Mononuclear cell (primary cell): Measurements from ENCODE around the gene PARP8. TPM values are rescaled to one million over a fixed set of nuclear protein-coding genes. Genes with fewer than 3 reads are reported as not detected.
"Not testable (repeated sequence)": the region's sequence is repeated elsewhere in the genome, so short reads cannot be mapped to it uniquely, and the experiment has no call there.

ENCODE experiments used
- H3K27me3 ChIP-seq: 2 replicates; pipeline ENCODE4 v1.6.0; 2011; ENCODE audit warnings: low read length, control low read depth; ENCODE audit not compliant: insufficient read depth
- H3K4me1 ChIP-seq: 2 replicates; pipeline ENCODE4 v1.5.1; 2011; ENCODE audit warnings: mild to moderate bottlenecking, low read length, control low read depth; ENCODE audit not compliant: insufficient read depth
- H3K4me3 ChIP-seq: 2 replicates; pipeline ENCODE4 v1.5.1; 2011; ENCODE audit warnings: mild to moderate bottlenecking, low read length, moderate library complexity
- H3K9me3 ChIP-seq: 2 replicates; pipeline ENCODE4 v1.5.1; 2011; ENCODE audit warnings: low read depth, mild to moderate bottlenecking, control low read depth, low read length
- total RNA-seq: library from RNA; depleted of rRNA; stranded (reverse); fragments of >200 nt; gene quantifications from one replicate; pipeline ENCODE4 v1.2.3, GENCODE V29; 2012

The PARP8 gene
- total RNA-seq, 1 donor, result 201 TPM

DNA sequence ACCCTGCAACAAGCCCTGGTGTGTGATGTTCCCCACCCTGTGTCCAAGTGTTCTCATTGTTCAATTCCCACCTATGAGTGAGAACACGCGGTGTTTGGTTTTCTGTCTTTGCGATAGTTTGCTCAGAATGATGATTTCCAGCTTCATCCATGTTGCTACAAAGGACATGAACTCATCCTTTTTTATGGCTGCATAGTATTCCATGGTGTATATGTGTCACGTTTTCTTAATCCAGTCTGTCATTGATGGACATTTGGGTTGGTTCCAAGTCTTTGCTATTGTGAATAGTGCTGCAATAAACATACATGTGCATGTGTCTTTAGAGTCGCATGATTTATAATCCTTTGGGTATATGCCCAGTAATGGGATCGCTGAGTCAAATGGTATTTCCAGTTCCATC, 145.3 kb downstream of the PARP8 start:
- H3K9me3 ChIP-seq, H3K27me3 ChIP-seq, H3K4me1 ChIP-seq, H3K4me3 ChIP-seq: not testable (repeated sequence)

DNA sequence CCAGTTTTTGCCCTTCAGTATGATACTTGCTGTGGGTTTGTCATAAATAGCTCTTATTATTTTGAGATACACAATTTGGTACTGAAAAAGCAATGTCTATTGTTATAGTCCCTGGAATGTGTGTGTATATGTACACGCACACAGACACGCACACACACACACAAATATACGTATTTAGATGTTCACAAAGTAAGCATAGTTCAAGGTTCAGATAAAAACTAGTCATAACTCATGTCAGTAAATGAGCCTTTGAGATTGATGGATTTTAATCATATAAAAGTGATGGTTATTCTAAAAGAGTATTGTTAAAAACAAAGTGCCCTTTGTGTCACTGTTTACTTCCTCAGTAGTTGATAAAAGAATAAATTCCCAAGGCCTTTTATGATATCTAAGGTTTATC, 147.3 kb downstream of the PARP8 start:
- Histone ChIP-seq H3K4me1 (no peaks in the 10 kb centered on the region), H3K4me3 (no peak overlapping the region), H3K27me3 (no peaks in the 10 kb centered on the region), H3K9me3 (no peaks in the 10 kb centered on the region)

DNA sequence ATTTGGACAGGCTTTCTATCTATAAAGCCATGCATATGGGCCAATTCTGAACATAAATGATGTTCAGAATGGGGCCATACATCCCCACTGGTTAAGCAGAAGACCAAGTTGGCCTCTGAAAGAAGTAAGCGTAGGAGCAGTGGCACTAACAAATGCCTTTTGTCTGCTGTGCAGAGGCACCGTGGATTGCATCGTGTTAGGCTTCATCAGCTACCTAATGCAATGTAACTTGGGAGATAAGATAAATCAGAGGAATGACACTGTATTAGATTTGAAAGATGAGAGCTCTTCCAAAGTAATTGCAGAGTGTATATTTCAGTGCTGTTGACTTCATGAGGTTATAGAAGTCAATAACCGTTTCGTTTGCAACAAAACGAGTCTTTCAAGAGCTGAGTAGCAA, 148.1 kb downstream of the PARP8 start:
- Histone ChIP-seq H3K4me3 (no peak overlapping the region), H3K4me1 (no peaks in the 10 kb centered on the region), H3K27me3 (no peaks in the 10 kb centered on the region), H3K9me3 (no peaks in the 10 kb centered on the region)

DNA sequence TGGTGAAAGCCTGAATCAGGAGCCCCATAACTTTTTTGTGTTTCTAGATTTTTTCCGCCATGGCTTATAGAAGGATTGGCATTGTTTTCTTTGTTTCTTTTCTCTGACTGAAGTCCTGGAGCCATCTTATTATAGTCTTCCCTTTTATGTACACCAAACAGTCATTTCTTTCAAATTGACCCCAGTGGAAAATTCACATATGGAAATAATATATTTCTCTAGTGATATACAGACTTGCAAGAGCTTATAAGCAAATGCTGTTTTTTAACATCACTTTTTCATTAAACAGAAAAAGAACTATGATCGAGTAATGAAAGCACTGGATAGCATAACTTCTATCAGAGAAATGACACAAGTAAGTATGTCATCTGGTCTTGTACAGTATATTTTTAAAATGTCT, 155.6 kb downstream of the PARP8 start:
- Histone ChIP-seq H3K4me3 (no peak overlapping the region), H3K9me3 (no peaks in the 10 kb centered on the region), H3K27me3 (no peaks in the 10 kb centered on the region), H3K4me1 (no peaks in the 10 kb centered on the region)

DNA sequence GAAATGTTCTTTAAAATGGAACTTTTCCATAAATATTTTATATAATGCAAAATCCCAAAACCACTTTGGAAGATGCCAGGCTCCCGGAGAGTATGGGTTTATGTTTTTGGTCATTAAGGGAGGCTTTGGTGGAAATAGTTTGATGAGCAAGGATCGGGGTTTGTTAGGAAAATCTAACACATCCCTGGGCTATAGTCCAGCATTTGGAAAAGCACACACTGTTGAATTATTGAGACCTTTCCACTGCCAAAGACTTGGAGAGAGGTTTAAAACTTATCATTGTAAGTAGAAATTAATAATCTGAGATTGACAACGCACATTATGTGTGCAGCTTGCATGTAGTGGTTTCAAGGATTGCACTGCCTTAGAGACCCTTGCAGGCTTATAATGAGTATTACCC, 156.3 kb downstream of the PARP8 start:
- no peaks in the 10 kb centered on the region for H3K27me3 ChIP-seq
- H3K4me3 ChIP-seq, result no peak overlapping the region
- H3K9me3 ChIP-seq, result no peaks in the 10 kb centered on the region
- H3K4me1 ChIP-seq, result no peaks in the 10 kb centered on the region

DNA sequence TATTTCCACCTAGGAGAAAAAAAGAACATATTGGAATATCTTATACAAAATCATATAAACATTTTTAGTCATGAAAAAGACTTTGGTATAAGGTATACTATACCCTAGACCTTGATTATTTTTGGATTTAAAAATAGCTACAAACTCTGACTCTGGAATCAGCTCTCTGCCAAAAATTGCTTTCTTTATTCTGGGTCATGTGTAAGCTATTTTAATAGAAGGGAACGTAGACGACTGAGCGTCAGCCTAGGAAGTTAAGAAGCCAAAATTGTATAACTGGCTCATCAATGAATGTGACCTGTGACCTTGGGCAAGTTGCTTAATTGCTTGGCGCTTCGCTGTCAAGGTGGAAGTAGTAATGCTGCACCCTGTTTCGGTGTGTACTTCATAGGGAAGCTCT, 157.1 kb downstream of the PARP8 start:
- Histone ChIP-seq H3K4me1 (no peaks in the 10 kb centered on the region), H3K4me3 (no peak overlapping the region), H3K9me3 (no peaks in the 10 kb centered on the region), H3K27me3 (no peaks in the 10 kb centered on the region)

DNA sequence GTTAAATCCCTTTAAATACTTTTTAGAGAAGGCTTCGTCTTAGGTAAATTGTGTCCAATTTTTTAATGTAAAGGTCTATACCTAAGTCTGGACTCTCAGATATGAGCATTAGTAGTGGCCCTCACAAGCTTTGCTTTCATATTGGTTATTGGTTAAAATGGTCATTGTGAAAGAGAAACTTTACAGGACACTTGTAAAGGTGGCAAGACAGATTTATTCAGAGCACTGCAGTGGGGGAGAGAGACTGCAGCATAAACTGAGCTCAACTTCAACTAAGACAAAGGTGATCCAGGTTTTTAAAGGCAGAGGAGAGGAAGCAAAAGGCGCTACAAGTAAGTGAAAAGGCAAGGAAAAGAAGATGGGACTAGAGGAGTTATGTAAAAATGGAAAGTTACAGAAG, 157.7 kb downstream of the PARP8 start:
- H3K27me3 ChIP-seq, result no peaks in the 10 kb centered on the region
- no peaks in the 10 kb centered on the region for H3K4me1 ChIP-seq
- no peaks in the 10 kb centered on the region for H3K9me3 ChIP-seq
- H3K4me3 ChIP-seq, result no peak overlapping the region

DNA sequence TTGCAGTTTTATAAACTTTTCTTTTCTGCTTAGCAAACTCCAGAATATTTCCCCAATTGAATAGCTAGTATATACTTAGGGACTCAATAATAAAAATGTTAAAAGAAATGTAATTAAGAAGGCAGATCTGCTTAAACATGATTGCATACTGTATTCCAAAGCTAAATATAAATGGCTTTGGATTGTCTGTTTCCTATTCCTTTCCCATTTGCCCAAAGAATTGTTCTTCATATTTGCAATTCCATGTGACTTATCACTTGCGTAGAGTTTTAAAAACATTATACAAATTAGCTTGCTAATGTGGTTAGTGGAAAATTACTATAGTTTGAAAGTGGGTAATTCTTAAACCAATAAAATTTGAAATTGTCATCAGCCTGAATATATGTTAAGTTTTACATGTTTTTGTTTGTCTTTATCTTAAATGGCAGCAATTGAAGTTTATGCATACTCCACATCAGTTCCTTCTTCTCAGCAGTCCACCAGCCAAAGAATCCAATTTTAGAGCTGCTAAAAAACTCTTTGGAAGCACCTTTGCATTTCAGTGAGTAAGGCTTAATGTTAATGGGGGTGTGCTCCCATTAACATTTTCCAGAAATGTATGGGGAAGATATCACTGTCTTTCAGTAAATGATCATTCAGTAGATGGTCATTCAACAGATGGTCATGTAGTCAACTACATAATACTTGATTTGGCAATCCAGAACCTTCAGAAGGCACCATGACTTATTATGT, 161.2 kb downstream of the PARP8 start:
- Histone ChIP-seq H3K27me3 (no peaks in the 10 kb centered on the region), H3K9me3 (no peaks in the 10 kb centered on the region), H3K4me3 (no peak overlapping the region), H3K4me1 (no peaks in the 10 kb centered on the region)

DNA sequence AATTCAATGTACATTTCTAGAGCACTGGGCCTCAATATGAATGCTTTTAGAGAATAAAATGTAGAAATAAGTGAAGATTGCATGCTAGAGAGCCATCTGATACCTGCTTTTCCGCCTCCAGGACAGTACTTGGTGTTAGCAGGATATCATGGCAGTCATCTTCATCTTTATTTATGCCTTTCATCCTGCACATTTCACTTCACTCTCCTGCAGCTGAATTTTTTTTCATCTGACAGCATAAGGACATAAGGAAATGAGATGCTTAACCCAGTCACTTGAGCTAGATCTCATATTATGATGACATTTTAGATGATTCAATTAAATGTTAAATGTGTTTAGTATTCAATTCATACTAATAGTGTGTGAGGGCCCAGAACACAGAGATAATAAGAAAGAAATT, 162.6 kb downstream of the PARP8 start:
- Histone ChIP-seq H3K4me3 (no peak overlapping the region), H3K27me3 (no peaks in the 10 kb centered on the region), H3K9me3 (no peaks in the 10 kb centered on the region), H3K4me1 (no peaks in the 10 kb centered on the region)

DNA sequence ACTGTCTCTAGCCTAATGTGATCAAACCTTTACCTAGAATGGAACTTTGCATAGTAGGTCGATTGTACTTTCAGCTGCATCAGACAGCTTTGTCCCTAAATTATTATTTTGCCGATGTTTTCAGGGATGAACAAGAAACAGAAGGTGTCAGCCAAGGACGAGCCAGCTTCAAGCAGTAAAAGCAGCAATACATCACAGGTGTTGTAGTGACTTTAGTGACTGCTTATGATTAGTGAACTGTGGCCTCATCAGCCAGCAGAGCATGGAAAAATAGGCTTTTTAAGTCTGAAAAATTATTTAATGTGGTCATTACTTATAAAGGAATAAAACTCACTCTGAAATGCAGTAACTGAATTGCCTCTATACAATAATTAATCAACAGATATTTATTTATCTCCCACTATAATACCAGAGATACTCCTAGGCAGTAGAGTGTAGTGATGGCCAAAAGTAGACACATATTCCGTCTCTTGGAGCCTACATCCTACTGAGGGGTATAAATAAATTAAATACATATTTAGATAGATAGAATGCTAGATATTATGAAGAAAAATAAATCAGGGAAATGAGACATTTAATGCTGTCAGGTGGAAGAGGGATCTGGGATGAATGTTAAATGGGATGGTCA, 166.3 kb downstream of the PARP8 start:
- H3K9me3 ChIP-seq, result no peaks in the 10 kb centered on the region
- H3K4me1 ChIP-seq, result no peaks in the 10 kb centered on the region
- H3K4me3 ChIP-seq, result no peak overlapping the region
- no peaks in the 10 kb centered on the region for H3K27me3 ChIP-seq

DNA sequence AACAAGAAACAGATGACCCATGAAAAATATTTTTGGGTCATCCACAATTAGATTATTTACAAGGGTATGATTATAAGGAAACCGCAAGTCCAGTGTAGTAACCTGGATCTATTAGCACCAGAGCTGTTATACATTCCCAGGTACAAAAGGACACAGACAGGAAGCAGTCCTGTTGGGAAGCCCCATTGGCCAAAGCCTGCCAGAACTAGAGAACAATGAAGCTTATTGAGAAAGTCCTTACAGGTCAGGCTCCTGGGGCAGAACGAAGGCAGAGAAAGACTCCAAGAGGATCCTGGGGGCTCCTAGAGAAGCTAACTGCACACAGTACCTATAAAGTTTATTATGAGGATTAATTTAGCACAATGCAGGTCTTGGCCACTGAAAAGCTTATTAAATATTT, 169.9 kb downstream of the PARP8 start:
- Histone ChIP-seq H3K27me3 (no peaks in the 10 kb centered on the region), H3K4me1 (no peaks in the 10 kb centered on the region), H3K9me3 (no peaks in the 10 kb centered on the region), H3K4me3 (no peak overlapping the region)

DNA sequence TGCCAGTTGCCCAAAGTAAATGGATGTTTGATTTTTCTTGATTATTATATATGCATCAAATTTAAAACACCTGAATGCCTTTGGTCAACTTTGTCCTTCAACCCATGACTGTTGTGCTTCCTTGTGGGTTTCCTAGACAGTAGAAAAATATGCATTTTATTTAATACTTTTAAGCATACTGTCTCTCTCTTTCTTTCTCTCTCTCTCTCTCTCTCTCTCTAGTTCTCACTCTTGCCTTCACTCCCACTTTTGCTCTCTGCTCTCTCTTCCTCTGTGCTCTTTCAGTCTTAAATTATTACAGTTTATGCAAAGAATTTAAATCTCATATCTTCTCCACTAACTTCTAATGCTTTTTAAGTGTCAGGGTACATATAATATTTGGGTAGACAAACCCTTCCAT, 173.0 kb downstream of the PARP8 start:
- no peak overlapping the region for H3K4me3 ChIP-seq
- no peaks in the 10 kb centered on the region for H3K9me3 ChIP-seq
- H3K4me1 ChIP-seq, result no peaks in the 10 kb centered on the region
- no peaks in the 10 kb centered on the region for H3K27me3 ChIP-seq

DNA sequence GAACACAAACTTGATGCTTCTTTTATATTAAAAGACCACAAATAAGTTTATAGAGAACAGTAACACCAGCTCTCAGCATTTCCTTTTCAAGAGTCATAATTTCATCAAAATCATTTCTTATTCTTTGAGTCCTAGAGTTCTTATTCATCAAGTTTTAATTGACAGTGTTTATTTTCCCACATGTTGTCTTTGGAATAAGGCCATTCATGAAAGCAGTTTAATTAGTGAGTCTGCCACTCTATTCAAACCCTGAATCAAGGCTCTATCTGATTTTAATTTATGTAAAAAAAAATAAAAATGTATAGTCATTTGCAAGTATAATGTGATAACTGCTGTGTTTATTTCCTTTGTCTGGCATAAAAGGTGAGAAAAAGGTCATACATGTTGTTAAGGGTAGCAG, 176.7 kb downstream of the PARP8 start:
- no peaks in the 10 kb centered on the region for H3K9me3 ChIP-seq
- H3K4me3 ChIP-seq, result no peak overlapping the region
- H3K4me1 ChIP-seq, result no peaks in the 10 kb centered on the region
- no peaks in the 10 kb centered on the region for H3K27me3 ChIP-seq

DNA sequence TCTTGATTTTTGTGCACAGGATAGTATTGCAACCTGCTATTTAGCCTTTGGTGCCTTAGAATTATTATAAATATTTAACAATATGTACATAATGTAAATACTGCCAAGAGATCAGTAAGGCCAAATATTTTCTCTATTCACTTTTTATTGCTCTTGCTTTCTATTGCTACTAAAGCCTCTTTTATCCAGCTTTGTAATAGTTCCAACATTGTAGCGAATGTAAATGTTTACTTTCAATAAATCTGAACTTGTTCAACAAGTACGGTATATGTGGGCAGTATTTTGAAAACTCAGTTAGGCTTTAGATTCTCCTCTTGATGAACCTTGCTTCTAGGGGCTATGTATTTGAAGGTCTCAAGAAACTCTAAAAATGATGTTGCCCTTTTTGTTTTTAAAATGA, 179.8 kb downstream of the PARP8 start:
- Histone ChIP-seq H3K27me3 (no peaks in the 10 kb centered on the region), H3K4me3 (no peak overlapping the region), H3K4me1 (no peaks in the 10 kb centered on the region), H3K9me3 (no peaks in the 10 kb centered on the region)

DNA sequence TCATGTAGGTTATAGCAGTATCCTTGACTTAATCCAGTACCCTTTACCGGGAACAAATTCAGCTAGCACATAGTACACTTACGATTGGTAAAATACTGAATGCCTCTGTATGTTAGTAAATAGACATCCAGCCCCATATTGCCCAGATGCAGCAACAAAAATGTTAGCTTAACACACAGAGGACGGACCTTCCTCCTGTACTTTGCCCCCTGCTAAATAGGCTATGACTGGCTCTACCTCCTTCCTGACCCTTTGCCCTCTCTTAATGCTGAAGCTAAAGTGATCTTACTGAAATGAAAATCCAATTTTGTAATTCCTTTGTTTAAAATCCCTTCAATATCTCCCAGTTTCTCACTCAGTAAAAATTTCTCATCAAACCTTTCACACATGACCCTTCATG, 183.1 kb downstream of the PARP8 start:
- H3K9me3 ChIP-seq, result no peaks in the 10 kb centered on the region
- no peaks in the 10 kb centered on the region for H3K27me3 ChIP-seq
- no peak overlapping the region for H3K4me3 ChIP-seq
- peaks cover 19% of the 10 kb centered on the region for H3K4me1 ChIP-seq

DNA sequence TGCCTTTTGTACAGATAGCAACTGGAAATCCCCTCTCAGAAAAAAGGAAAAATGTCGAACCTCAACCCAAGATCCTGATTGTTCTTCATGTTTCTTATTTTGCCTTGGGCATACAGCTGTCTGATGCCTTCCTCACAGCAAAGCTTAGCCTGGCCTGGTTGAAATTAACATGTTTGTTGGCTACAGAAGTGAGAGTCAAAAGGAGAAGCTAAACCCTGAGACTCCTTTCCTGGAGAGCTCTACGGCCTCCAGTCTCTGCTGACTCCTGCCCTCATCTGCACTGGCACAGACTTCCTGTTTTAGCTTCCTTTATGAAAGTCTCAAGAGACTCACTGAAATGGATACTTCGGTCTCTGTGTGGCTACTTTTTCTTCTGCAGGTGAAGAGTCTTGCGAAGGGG, 186.7 kb downstream of the PARP8 start:
- Histone ChIP-seq H3K4me1 (peaks cover 37% of the 10 kb centered on the region), H3K4me3 (no peak overlapping the region), H3K9me3 (no peaks in the 10 kb centered on the region), H3K27me3 (no peaks in the 10 kb centered on the region)
